Measurements from ENCODE around the gene ZNF414.

DNA sequence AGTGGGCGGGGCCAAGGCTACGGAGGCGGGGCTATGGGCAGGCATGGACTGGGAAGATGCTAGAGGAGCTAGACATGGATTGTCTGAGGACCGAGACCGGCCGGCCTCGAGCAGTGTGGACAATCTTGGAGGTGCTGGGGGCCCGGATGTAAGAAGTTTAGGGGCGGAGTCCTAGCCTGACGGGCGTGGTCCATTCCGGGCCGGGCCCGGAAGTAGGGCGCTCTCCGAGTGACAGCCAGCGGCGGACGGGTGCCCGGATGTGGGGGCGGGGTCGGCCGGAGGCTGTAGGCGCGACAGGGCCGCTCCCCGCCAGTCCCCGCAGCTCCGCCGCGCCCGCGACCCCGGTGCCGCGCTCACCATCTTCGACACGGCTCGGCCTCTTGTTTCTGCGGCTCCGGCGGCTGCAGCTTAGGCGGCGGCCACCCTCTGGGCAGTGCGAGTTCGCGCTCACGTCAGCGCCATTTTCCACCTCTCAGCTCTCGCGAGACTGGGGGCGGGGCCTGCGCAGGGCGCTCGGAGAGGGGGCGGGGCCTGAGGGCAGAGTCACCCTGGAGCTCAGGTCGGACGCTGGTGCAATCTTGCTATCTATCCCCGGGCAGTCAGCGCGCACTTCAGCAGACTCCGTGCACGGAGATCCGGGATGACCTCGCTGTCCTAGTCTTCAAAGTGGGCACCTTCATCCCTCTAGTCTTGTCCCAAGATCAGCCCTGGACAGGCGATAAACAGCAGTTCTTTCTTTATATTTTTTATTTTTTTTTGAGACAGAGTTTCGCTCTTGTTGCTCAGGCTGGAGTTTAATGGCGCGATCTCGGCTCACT, at the start of gene ZNF414:
- TF ChIP-seq CTCF (IDR thresholded peaks at IDR 0.05; ENCODE audit: low read length) (no peak), EZH2 (IDR thresholded peaks at IDR 0.05; ENCODE audit: borderline replicate concordance, low read length) (no peak)
